ENCODE results near the gene DGCR6L.
"Not testable (repeated sequence)": the region's sequence is repeated elsewhere in the genome, so short reads cannot be mapped to it uniquely, and the experiment has no call there.

Gene DGCR6L

DNA sequence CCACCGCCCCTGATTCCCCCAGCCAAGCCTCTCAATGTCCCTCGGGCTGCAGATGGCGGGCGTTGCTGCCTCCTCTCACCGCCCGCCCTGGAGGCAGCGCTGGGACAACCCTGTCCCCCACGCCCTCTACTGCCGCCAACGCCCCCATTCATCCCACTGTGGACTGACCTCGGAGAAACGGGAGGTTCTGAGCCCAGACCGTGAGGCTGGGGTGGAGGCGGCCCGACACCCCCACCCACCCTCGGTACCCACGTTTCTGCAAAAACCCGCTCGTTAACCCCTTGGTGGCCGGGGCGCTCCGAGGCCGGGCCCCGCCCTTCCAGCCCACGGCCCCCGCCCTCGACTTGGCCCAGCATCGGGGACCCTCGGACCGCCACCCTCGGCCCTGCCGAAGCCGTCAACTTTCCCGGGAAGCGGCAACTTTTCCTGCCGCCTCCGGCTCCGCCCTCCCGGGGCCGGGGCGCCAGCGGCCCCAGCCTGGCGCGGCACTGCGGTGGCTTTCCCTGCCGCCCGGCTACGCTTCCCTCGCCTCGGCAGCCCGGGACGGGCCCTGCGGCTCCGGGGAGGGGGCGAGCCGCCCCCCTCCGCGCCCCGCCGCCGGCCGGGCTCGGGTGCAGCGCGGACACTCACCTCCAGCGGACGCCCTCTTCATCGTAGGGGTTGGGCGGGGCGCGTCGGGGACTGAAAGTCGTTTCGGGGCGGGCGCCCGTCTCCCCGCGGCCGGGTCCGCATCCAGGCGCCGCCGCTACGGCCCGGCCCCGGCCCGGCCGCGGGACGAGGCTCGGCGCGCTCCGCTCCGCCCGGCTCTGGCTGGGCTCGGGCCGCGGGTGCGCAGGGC, 52.2 kb downstream of the DGCR6L start:
- peak; percentile 55 for DNase-seq (ENCODE audit: low spot score)
- TF ChIP-seq, protein P1, sequence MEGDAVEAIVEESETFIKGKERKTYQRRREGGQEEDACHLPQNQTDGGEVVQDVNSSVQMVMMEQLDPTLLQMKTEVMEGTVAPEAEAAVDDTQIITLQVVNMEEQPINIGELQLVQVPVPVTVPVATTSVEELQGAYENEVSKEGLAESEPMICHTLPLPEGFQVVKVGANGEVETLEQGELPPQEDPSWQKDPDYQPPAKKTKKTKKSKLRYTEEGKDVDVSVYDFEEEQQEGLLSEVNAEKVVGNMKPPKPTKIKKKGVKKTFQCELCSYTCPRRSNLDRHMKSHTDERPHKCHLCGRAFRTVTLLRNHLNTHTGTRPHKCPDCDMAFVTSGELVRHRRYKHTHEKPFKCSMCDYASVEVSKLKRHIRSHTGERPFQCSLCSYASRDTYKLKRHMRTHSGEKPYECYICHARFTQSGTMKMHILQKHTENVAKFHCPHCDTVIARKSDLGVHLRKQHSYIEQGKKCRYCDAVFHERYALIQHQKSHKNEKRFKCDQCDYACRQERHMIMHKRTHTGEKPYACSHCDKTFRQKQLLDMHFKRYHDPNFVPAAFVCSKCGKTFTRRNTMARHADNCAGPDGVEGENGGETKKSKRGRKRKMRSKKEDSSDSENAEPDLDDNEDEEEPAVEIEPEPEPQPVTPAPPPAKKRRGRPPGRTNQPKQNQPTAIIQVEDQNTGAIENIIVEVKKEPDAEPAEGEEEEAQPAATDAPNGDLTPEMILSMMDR (IDR thresholded peaks at IDR 0.05; ENCODE audit: borderline replicate concordance, control extremely low read depth, extremely low read depth, insufficient read depth, missing control alignments), result no peak
- in situ Hi-C loops (cut with MboI; ENCODE audit: low sequenced_read_pairs, unreplicated experiment), result no loop called here

DNA sequence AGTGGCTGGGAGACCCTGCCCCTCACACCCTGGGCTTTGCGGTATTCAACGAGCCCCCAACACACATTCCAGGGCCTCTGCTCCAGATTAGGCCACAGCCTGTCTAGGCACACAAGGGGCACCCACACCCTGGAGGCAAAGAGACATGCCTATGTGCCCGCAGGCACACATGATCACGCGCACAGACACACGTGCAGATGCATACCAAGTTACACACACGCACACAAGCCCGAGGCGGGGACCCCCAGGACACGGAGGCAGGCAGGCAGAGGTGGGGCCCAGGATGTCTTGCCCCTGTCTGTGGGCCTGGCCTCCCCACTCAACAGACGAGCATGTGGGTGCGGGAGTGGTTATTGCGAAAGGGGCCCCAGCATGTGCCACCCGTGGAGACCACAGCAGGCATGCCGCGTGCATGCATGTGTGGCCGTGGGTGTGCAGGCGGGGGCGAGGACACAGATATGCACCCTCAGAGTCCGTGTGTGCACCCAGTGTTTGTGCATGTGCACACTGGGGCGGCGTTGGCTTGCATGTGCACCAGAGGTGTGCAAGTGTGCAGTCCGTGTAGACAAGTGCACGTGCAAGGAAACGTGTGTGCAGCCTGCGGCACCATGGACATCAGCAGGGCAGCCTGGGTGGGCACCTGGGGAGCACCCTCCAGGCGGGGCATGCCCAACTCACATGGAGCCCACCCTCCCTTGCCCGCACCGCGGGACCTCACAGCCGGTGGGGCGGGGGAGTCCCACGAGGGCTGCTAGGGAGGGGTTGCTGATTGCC, 53.0 kb downstream of the DGCR6L start:
- in situ Hi-C loops (cut with MboI; ENCODE audit: low sequenced_read_pairs, unreplicated experiment); DNase-seq (ENCODE audit: low spot score): not testable (repeated sequence)

DNA sequence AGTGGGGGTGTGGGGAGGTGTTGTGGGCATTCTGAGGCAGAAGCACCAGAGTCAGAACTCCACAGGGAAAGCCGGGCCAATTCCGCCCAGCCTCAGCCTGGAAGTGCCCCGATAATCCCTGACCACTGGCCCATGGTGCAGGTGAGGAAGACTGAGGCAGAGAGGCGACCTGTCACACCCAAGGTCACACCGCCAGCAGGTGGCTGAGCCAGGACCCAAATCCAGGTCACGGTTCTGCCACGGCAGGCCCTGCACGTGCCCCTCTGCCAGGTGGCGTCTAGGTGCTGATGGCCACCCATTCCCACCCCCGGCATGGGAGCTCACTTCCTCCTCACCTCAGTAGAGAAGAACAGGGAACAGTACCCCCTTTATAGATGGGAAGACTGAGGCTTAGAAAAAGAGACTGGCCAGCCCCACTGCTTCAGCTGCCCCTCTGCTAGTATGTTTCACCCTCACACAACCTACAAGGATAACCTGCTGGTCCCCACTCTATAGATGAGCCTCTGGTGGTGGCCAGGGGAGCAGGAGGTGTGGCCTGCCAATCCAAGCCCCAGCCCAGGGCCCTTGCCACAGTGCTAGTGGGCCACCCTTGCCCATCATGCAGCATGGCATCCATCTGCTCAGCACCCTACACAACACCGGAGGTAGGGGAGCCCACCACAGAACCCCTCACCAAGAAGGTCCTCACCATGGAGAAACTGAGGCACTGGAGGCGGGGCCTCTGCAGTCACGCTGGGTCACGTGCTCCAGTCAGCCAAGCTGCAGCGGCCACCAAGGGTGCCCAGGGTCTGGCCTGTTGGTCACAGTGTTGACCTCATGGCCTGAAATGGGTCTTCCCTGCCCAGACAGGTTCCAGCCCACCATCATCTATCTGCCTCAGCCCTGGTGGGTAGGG, 53.8 kb downstream of the DGCR6L start:
- DNase-seq (ENCODE audit: low spot score); in situ Hi-C loops (cut with MboI; ENCODE audit: low sequenced_read_pairs, unreplicated experiment): not testable (repeated sequence)

DNA sequence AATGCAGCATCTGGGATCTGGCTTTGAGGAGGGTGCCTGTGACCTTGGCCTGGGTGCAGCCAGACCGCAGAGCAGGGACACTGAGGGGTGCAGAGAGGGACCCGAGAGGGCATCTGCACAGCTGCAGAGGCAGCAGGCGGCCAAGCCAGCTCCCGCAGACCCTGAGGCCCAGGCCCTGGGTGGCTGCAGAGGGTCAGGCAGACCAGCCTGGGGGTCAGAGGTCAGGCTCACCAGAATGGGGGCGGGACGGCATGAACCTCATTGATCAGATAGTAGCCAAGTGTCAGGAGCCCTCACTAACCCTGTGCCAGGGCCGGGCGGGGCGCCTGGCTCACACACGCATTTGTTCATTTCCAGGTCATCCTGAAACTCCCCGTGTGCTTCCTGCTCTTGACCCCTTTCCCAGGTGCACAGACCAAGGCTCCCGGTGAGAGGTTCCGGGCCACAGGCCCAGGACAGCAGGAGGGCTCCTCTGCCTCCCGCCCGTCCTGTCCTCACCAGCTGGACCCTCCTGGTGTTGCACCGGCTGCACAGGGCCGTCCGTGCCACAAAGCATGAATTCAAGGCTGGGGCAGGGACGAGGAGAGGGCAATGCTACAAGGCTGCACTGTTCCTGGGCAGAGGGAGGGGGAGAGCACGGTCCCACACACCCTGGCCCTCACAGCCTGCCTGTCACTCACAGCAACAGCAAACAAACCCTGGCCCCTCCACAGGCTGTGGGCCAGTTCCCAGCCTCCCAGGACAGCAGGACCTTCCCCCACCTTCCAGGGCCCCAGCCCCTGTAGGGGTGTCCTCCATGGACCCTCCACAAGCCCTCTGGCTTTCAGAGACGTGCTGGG, 55.0 kb downstream of the DGCR6L start:
- TF ChIP-seq, protein P1 (IDR thresholded peaks at IDR 0.05; ENCODE audit: borderline replicate concordance, control extremely low read depth, extremely low read depth, insufficient read depth, missing control alignments), result no peak
- in situ Hi-C loops (cut with MboI; ENCODE audit: low sequenced_read_pairs, unreplicated experiment), result no loop called here
- DNase-seq (ENCODE audit: low spot score), result no peak

All from GM13976 (cell line).